SU-DHL-6 (cell line): ENCODE data around the gene CCDC32.

ENCODE experiments used
- H2AFZ ChIP-seq: fragments of 200-600 bp; sonication (generic); 2 replicates; pipeline ENCODE4 v1.6.1; 2014; ENCODE audit warnings: low read depth, mild to moderate bottlenecking, moderate library complexity, mixed read lengths, antibody characterized with exemption, low read length; ENCODE audit not compliant: severe bottlenecking
- H3F3A ChIP-seq: fragments of 200-600 bp; shearing (Covaris generic); 2 replicates; pipeline ENCODE4 v1.6.0; 2016; ENCODE audit warnings: antibody characterized with exemption, mild to moderate bottlenecking; ENCODE audit not compliant: insufficient read depth
- H3K27ac ChIP-seq: fragments of 200-600 bp; sonication (generic); 2 replicates; pipeline ENCODE4 v1.5.1; 2016; ENCODE audit warnings: low read depth, mild to moderate bottlenecking, low read length, moderate library complexity, mixed read lengths
- H3K27me3 ChIP-seq: fragments of 200-600 bp; sonication (generic), shearing (Covaris generic); 2 replicates; pipeline ENCODE4 v1.6.0; 2014; ENCODE audit warnings: mild to moderate bottlenecking, low read length
- H3K36me3 ChIP-seq: fragments of 200-600 bp; sonication (generic); 2 replicates; pipeline ENCODE4 v1.6.1; 2014; ENCODE audit warnings: mild to moderate bottlenecking, low read length, mixed read lengths
- H3K4me2 ChIP-seq: fragments of 300-600, 200-600 bp; shearing (Covaris generic), sonication (generic); 2 replicates; pipeline ENCODE4 v1.6.0; 2014; ENCODE audit warnings: low read length, low read depth, mild to moderate bottlenecking; ENCODE audit not compliant: poor library complexity, severe bottlenecking
- H3K4me3 ChIP-seq: fragments of 200-600 bp; sonication (generic); 2 replicates; pipeline ENCODE4 v1.5.1; 2014; ENCODE audit warnings: antibody characterized with exemption, low read length, mild to moderate bottlenecking, mixed read lengths; ENCODE audit not compliant: insufficient read depth, poor library complexity, severe bottlenecking
- H3K79me2 ChIP-seq: fragments of 200-600 bp; sonication (generic); 2 replicates; pipeline ENCODE4 v1.6.1; 2014; ENCODE audit warnings: mild to moderate bottlenecking, low read length, moderate library complexity; ENCODE audit not compliant: insufficient read depth
- H3K9ac ChIP-seq: fragments of 200-600 bp; sonication (generic); 2 replicates; pipeline ENCODE4 v1.7.0; 2014; ENCODE audit warnings: mild to moderate bottlenecking, low read length
- H3K9me2 ChIP-seq: fragments of 200-600 bp; sonication (generic); replicated peaks from 2 replicates; pipeline ENCODE4 v1.6.1; 2014; ENCODE audit warnings: low read length; ENCODE audit not compliant: insufficient read depth
- H3K9me3 ChIP-seq: fragments of 200-600 bp; sonication (generic); 2 replicates; pipeline ENCODE4 v1.6.1; 2014; ENCODE audit warnings: low read length, mixed read lengths; ENCODE audit not compliant: insufficient read depth
- H4K20me1 ChIP-seq: fragments of 200-600 bp; sonication (generic); 2 replicates; pipeline ENCODE4 v1.6.1; 2014; ENCODE audit warnings: low read depth, mild to moderate bottlenecking, antibody characterized with exemption, low read length, moderate library complexity, mixed read lengths
- EZH2phosphoT487 ChIP-seq: fragments of 200-600 bp; sonication (generic), shearing (Covaris generic); conservative IDR thresholded peaks from 2 replicates; pipeline ENCODE4 v1.6.1; 2018; ENCODE audit warnings: mild to moderate bottlenecking, antibody characterized with exemption, low read length, moderate library complexity, mixed read lengths
- TF ChIP-seq, protein P1 (sequence below): fragments of 200-600 bp; sonication (generic); IDR thresholded peaks from one replicate; pipeline ENCODE4 v1.5.1; 2017; ENCODE audit warnings: antibody characterized with exemption, mild to moderate bottlenecking, low read length, moderate library complexity; ENCODE audit not compliant: insufficient read depth, poor library complexity, severe bottlenecking

CCDC32 gene

GRCh38 chr15:40533763-40534364, 31.0 kb downstream of the CCDC32 start:
- no peaks in the 10 kb centered on the region for H4K20me1 ChIP-seq
- no peaks in the 10 kb centered on the region for H3K36me3 ChIP-seq
- no peaks in the 10 kb centered on the region for H3K27me3 ChIP-seq
- H2AFZ ChIP-seq = no peak overlapping the region
- no peak overlapping the region for H3K9ac ChIP-seq
- no peaks in the 10 kb centered on the region for H3K79me2 ChIP-seq
- H3K4me3 ChIP-seq = no peak overlapping the region
- H3F3A ChIP-seq = no peaks in the 10 kb centered on the region
- no peak overlapping the region for H3K27ac ChIP-seq
- H3K4me2 ChIP-seq = no peak overlapping the region
- no peaks in the 10 kb centered on the region for H3K9me2 ChIP-seq
- no peaks in the 10 kb centered on the region for H3K9me3 ChIP-seq
- TF ChIP-seq, protein P1, sequence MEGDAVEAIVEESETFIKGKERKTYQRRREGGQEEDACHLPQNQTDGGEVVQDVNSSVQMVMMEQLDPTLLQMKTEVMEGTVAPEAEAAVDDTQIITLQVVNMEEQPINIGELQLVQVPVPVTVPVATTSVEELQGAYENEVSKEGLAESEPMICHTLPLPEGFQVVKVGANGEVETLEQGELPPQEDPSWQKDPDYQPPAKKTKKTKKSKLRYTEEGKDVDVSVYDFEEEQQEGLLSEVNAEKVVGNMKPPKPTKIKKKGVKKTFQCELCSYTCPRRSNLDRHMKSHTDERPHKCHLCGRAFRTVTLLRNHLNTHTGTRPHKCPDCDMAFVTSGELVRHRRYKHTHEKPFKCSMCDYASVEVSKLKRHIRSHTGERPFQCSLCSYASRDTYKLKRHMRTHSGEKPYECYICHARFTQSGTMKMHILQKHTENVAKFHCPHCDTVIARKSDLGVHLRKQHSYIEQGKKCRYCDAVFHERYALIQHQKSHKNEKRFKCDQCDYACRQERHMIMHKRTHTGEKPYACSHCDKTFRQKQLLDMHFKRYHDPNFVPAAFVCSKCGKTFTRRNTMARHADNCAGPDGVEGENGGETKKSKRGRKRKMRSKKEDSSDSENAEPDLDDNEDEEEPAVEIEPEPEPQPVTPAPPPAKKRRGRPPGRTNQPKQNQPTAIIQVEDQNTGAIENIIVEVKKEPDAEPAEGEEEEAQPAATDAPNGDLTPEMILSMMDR = no peak
- TF ChIP-seq EZH2phosphoT487 = no peak

DNA sequence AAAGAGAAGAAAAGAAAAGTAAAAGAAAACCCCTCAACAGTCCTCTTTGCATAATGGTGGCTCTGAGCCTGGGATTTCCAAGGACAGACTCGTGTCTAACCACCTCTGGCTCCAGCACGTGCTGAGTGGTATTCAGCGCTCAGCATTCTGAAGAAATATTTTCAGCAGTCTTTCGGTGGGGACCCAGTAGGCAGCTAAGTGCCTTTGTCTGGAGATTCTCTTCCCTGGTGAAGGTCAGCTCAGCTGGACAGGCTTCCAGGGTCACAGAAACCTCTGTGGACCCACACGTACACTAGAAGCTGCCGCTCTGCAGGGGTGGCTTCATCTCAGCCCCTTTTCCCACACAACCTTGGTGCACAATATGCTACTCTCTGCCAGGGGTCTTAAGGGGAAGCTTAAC, 36.0 kb downstream of the CCDC32 start:
- TF ChIP-seq, protein P1 = no peak
- no peak for TF ChIP-seq EZH2phosphoT487

GRCh38 chr15:40525855-40526254, 39.0 kb downstream of the CCDC32 start:
- no peak for TF ChIP-seq EZH2phosphoT487
- TF ChIP-seq, protein P1 = no peak
- no peak overlapping the region for H3K27ac ChIP-seq

More for the DNA sequence above, 36.0 kb downstream of the CCDC32 start:
- Histone ChIP-seq H3K27ac (no peak overlapping the region), H3K4me2 (no peak overlapping the region), H3K4me3 (no peak overlapping the region), H2AFZ (no peak overlapping the region), H4K20me1 (no peaks in the 10 kb centered on the region), H3K27me3 (no peaks in the 10 kb centered on the region), H3K9ac (no peak overlapping the region), H3K9me3 (no peaks in the 10 kb centered on the region), H3K9me2 (no peaks in the 10 kb centered on the region), H3K79me2 (no peaks in the 10 kb centered on the region), H3K36me3 (no peaks in the 10 kb centered on the region), H3F3A (no peaks in the 10 kb centered on the region)

More at GRCh38 chr15:40525855-40526254, 39.0 kb downstream of the CCDC32 start:
- no peaks in the 10 kb centered on the region for H4K20me1 ChIP-seq
- H3K9me2 ChIP-seq = no peaks in the 10 kb centered on the region
- H3K9me3 ChIP-seq = no peaks in the 10 kb centered on the region
- H2AFZ ChIP-seq = no peak overlapping the region
- no peaks in the 10 kb centered on the region for H3K27me3 ChIP-seq
- no peaks in the 10 kb centered on the region; the same call in 1 of the 2 replicates for H3F3A ChIP-seq
- no peaks in the 10 kb centered on the region for H3K79me2 ChIP-seq
- no peaks in the 10 kb centered on the region for H3K36me3 ChIP-seq
- H3K4me3 ChIP-seq = no peak overlapping the region
- no peak overlapping the region for H3K4me2 ChIP-seq
- no peak overlapping the region for H3K9ac ChIP-seq
